Parathyroid adenoma (tissue), 2 donors: ENCODE results near the gene AURKAIP1.
A peak's percentile ranks its signal among the peaks of the same experiment; 100 is the strongest.

Experiments used
- H2AFZ ChIP-seq: fragments of 300-600 bp; sonication (generic); one replicate; pipeline ENCODE4 v1.7.0; 2017; ENCODE audit warnings: antibody characterized with exemption, mild to moderate bottlenecking
- H3K27ac ChIP-seq: fragments of 300-600 bp; sonication (generic); one replicate; pipeline ENCODE4 v1.7.0; 2017
- H3K27me3 ChIP-seq: fragments of 300-600 bp; sonication (generic); one replicate; pipeline ENCODE4 v1.7.0; 2017; ENCODE audit warnings: low read length; ENCODE audit not compliant: control insufficient read depth, insufficient read depth
- H3K36me3 ChIP-seq: fragments of 300-600 bp; sonication (generic); one replicate; pipeline ENCODE4 v1.7.0; 2017; ENCODE audit warnings: low read length; ENCODE audit not compliant: control insufficient read depth, insufficient read depth
- H3K4me1 ChIP-seq: fragments of 300-600 bp; sonication (generic); one replicate; pipeline ENCODE4 v1.7.0; 2017; ENCODE audit warnings: control low read depth
- H3K4me2 ChIP-seq: fragments of 300-600 bp; sonication (generic); one replicate; pipeline ENCODE4 v1.7.0; 2017; ENCODE audit warnings: low read length
- H3K4me3 ChIP-seq: fragments of 300-600 bp; sonication (generic); one replicate; pipeline ENCODE4 v1.7.0; 2017; ENCODE audit warnings: low read depth, low read length
- H3K79me2 ChIP-seq: fragments of 300-600 bp; sonication (generic); one replicate; pipeline ENCODE4 v1.7.0; 2017; ENCODE audit warnings: control low read depth
- H3K9ac ChIP-seq: fragments of 300-600 bp; sonication (generic); one replicate; pipeline ENCODE4 v1.7.0; 2017; ENCODE audit warnings: mild to moderate bottlenecking
- H3K9me3 ChIP-seq: fragments of 300-600 bp; sonication (generic); one replicate; pipeline ENCODE4 v1.7.0; 2017; ENCODE audit warnings: low read length; ENCODE audit not compliant: control insufficient read depth
- CTCF ChIP-seq: fragments of 300-600 bp; sonication (generic); IDR thresholded peaks from one replicate; pipeline ENCODE4 v1.7.0; 2017; ENCODE audit warnings: antibody characterized with exemption, mild to moderate bottlenecking
- donor health status: primary hyperparathyroidism.

AURKAIP1 gene

GRCh38 chr1:1399872-1400575, 25.0 kb upstream of the AURKAIP1 start:
- Histone ChIP-seq H3K27ac (peak overlapping the region; percentile 70), H2AFZ (peak overlapping the region; percentile 70), H3K4me2 (peak overlapping the region; percentile 93), H3K4me1 (no peaks in the 10 kb centered on the region), H3K9ac (peak overlapping the region; percentile 46), H3K79me2 (peaks cover 10% of the 10 kb centered on the region), H3K4me3 (peak overlapping the region; percentile 89), H3K27me3 (no peaks in the 10 kb centered on the region), H3K9me3 (no peaks in the 10 kb centered on the region), H3K36me3 (no peaks in the 10 kb centered on the region)
- no peak for TF ChIP-seq CTCF

- Histone ChIP-seq H3K9ac (peak within 1 kb of the TSS; percentile 67), H3K4me2 (peak within 1 kb of the TSS; percentile 93), H2AFZ (peak within 1 kb of the TSS; percentile 79), H3K79me2 (peaks cover 10% of the 10 kb centered on the region), H3K4me1 (no peaks in the 10 kb centered on the region), H3K36me3 (no peaks in the 10 kb centered on the region), H3K27ac (peak within 1 kb of the TSS; percentile 70), H3K27me3 (no peaks in the 10 kb centered on the region), H3K9me3 (no peaks in the 10 kb centered on the region), H3K4me3 (peak within 1 kb of the TSS; percentile 89)
- peak; percentile 55 for TF ChIP-seq CTCF
Measured at GRCh38 chr1:1399187-1399871, 24.3 kb upstream of the AURKAIP1 start, which contains the start of gene CCNL2. Gene CCNL2 (minus strand): TSS chr1:1399335. CDS start chr1:1399306, 29 bp downstream.

- peak overlapping the region; percentile 70 for H3K27ac ChIP-seq
- H3K36me3 ChIP-seq: no peaks in the 10 kb centered on the region
- H3K4me2 ChIP-seq: peak overlapping the region; percentile 91
- peaks cover 10% of the 10 kb centered on the region for H3K79me2 ChIP-seq
- no peak for TF ChIP-seq CTCF
- no peaks in the 10 kb centered on the region for H3K9me3 ChIP-seq
- H3K9ac ChIP-seq: peak overlapping the region; percentile 67
- peak overlapping the region; percentile 79 for H2AFZ ChIP-seq
- peak overlapping the region; percentile 89 for H3K4me3 ChIP-seq
- no peaks in the 10 kb centered on the region for H3K4me1 ChIP-seq
- H3K27me3 ChIP-seq: no peaks in the 10 kb centered on the region
Measured at GRCh38 chr1:1398677-1399186, 23.7 kb upstream of the AURKAIP1 start.

GRCh38 chr1:1397839-1398523, 23.0 kb upstream of the AURKAIP1 start:
- H3K36me3 ChIP-seq: no peaks in the 10 kb centered on the region

More at GRCh38 chr1:1397839-1398523, 23.0 kb upstream of the AURKAIP1 start:
- no peaks in the 10 kb centered on the region for H3K9me3 ChIP-seq
- H3K4me3 ChIP-seq: peak overlapping the region; percentile 89
- TF ChIP-seq CTCF: no peak
- H3K27ac ChIP-seq: no peak overlapping the region
- H3K9ac ChIP-seq: no peak overlapping the region
- no peak overlapping the region for H2AFZ ChIP-seq
- H3K27me3 ChIP-seq: no peaks in the 10 kb centered on the region
- no peaks in the 10 kb centered on the region for H3K4me1 ChIP-seq
- H3K79me2 ChIP-seq: peaks cover 10% of the 10 kb centered on the region
- H3K4me2 ChIP-seq: peak overlapping the region; percentile 91
